Measurements from ENCODE around the gene KLHDC4. TPM values are rescaled to one million over a fixed set of nuclear protein-coding genes. Genes with fewer than 3 reads are reported as not detected.

KLHDC4 gene
- total and polyA plus RNA-seq, 4 experiments from 2014 or later, result 16.3 to 90.0 (median 50.2) TPM

DNA sequence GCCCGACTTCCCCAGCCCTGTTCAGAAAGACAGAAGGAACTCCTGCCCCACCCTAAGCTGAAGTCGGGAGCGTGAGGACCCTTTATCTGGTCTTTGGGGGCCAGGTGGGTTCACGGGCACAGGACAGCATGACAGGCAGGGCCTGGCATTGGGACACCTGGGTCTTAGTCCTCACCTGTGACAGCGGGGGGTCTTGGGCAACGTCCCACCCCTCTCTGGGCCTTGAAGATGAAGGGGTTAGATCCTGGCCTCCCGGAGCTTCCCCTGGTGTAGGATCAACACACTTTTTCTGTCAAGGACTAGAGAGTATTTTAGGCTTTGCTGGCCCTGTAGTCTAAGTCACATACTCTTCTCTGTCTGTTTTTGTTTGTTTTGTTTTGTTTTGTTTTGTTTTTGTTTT lies 98.3 kb downstream of the KLHDC4 start:
- Histone ChIP-seq H3K27me3 (ENCODE audit: insufficient read depth, low read length) (no peaks in the 10 kb centered on the region), H3K9me3 (ENCODE audit: control insufficient read depth in 1 of 2, low read length in 2 of 2) (no peaks in the 10 kb centered on the region), H3K4me1 (ENCODE audit: insufficient read depth, low read length) (no peaks in the 10 kb centered on the region), H3K36me3 (ENCODE audit: insufficient read depth, low read length) (no peaks in the 10 kb centered on the region), H3K4me3 (ENCODE audit: low read length in 2 of 2) (no peak overlapping the region), H3K27ac (ENCODE audit: low read depth, low read length) (no peak overlapping the region)
- DNase-seq, result no peak
- no peaks in the 10 kb centered on the region for H3K9me3 Mint-ChIP-seq
- ChIA-PET POLR2A (ENCODE audit: partially characterized antibody) (interaction anchor here (0.5 kb wide), 1 partner anchor 98 kb away, joined by 3 read pairs; the partner anchor contains the start of gene KLHDC4), CTCF (ENCODE audit: partially characterized antibody) (no interaction called here)
- no peaks in the 10 kb centered on the region for H3K36me3 Mint-ChIP-seq
- H3K27ac Mint-ChIP-seq, result no peak overlapping the region
- no peak overlapping the region for H3K4me3 Mint-ChIP-seq
- no peaks in the 10 kb centered on the region for H3K27me3 Mint-ChIP-seq
- intact Hi-C loops (cut with micrococcal nuclease), result no loop called here
- no peaks in the 10 kb centered on the region for H3K4me1 Mint-ChIP-seq

GRCh38 chr16:87666919-87667318 lies 98.9 kb downstream of the KLHDC4 start:
- CTCF ChIA-PET (ENCODE audit: partially characterized antibody), result no interaction called here
- POLR2A ChIA-PET (ENCODE audit: partially characterized antibody), result interaction anchor here (0.5 kb wide), 1 partner anchor 99 kb away, joined by 3 read pairs; the partner anchor contains the start of gene KLHDC4
- no peak overlapping the region for H3K27ac Mint-ChIP-seq

GRCh38 chr16:87665193-87665592 lies 100.6 kb downstream of the KLHDC4 start:
- peaks cover 0 to 2% (median 0%) of the 10 kb centered on the region in 4 donors for H3K4me1 Mint-ChIP-seq

More at GRCh38 chr16:87666919-87667318, 98.9 kb downstream of the KLHDC4 start:
- no peaks in the 10 kb centered on the region for H3K9me3 ChIP-seq (ENCODE audit: control insufficient read depth in 1 of 2, low read length in 2 of 2)
- no peaks in the 10 kb centered on the region for H3K36me3 Mint-ChIP-seq
- H3K27me3 ChIP-seq (ENCODE audit: insufficient read depth, low read length), result no peaks in the 10 kb centered on the region
- H3K36me3 ChIP-seq (ENCODE audit: insufficient read depth, low read length), result no peaks in the 10 kb centered on the region
- H3K4me1 ChIP-seq (ENCODE audit: insufficient read depth, low read length), result no peaks in the 10 kb centered on the region
- no peak overlapping the region for H3K4me3 Mint-ChIP-seq
- H3K27me3 Mint-ChIP-seq, result no peaks in the 10 kb centered on the region
- H3K4me1 Mint-ChIP-seq, result no peaks in the 10 kb centered on the region
- H3K4me3 ChIP-seq (ENCODE audit: low read length in 2 of 2), result no peak overlapping the region
- intact Hi-C loops (cut with micrococcal nuclease), result no loop called here
- no peak overlapping the region for H3K27ac ChIP-seq (ENCODE audit: low read depth, low read length)
- no peak for DNase-seq
- H3K9me3 Mint-ChIP-seq, result no peaks in the 10 kb centered on the region

DNA sequence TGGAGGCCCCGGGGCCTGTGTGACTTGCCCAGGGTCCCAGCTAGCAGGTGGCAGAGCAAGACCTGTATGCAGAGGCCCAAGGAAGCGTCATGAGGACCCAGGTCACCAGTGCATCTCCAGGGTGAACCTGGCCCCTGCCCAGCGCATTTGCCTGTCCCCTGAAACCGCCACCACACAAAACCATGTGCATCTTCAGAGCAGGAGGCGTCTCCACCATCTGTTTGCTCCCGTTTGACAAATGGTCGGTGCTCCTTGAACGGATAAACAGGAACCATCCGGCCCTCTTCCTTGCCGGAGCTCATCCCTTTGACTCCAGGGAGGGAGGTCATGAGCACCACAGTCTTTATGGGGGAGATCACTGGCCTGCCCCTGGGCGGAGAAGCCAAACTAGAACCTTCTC lies 101.0 kb downstream of the KLHDC4 start:
- no peak for DNase-seq
- Histone ChIP-seq H3K4me3 (ENCODE audit: low read length in 2 of 2) (no peak overlapping the region), H3K36me3 (ENCODE audit: insufficient read depth, low read length) (no peaks in the 10 kb centered on the region), H3K27me3 (ENCODE audit: insufficient read depth, low read length) (no peaks in the 10 kb centered on the region), H3K4me1 (ENCODE audit: insufficient read depth, low read length) (no peaks in the 10 kb centered on the region), H3K9me3 (ENCODE audit: control insufficient read depth in 1 of 2, low read length in 2 of 2) (no peaks in the 10 kb centered on the region), H3K27ac (ENCODE audit: low read depth, low read length) (no peak overlapping the region)
- ChIA-PET CTCF (ENCODE audit: partially characterized antibody) (no interaction called here), POLR2A (ENCODE audit: partially characterized antibody) (no interaction called here)
- H3K9me3 Mint-ChIP-seq, result no peaks in the 10 kb centered on the region
- H3K36me3 Mint-ChIP-seq, result no peaks in the 10 kb centered on the region
- intact Hi-C loops (cut with micrococcal nuclease), result no loop called here
- H3K4me3 Mint-ChIP-seq, result no peak overlapping the region
- no peak overlapping the region for H3K27ac Mint-ChIP-seq
- peaks cover 4 to 10% of the 10 kb centered on the region in 2 donors for H3K27me3 Mint-ChIP-seq
- H3K4me1 Mint-ChIP-seq, result peaks cover 0 to 2% (median 0%) of the 10 kb centered on the region in 4 donors

More at GRCh38 chr16:87665193-87665592, 100.6 kb downstream of the KLHDC4 start:
- Histone ChIP-seq H3K27me3 (ENCODE audit: insufficient read depth, low read length) (no peaks in the 10 kb centered on the region), H3K4me1 (ENCODE audit: insufficient read depth, low read length) (no peaks in the 10 kb centered on the region), H3K27ac (ENCODE audit: low read depth, low read length) (no peak overlapping the region), H3K4me3 (ENCODE audit: low read length in 2 of 2) (no peak overlapping the region), H3K36me3 (ENCODE audit: insufficient read depth, low read length) (no peaks in the 10 kb centered on the region), H3K9me3 (ENCODE audit: control insufficient read depth in 1 of 2, low read length in 2 of 2) (no peaks in the 10 kb centered on the region)
- H3K36me3 Mint-ChIP-seq, result no peaks in the 10 kb centered on the region
- no peak overlapping the region for H3K27ac Mint-ChIP-seq
- no peak for DNase-seq
- ChIA-PET CTCF (ENCODE audit: partially characterized antibody) (no interaction called here), POLR2A (ENCODE audit: partially characterized antibody) (no interaction called here)
- H3K4me3 Mint-ChIP-seq, result no peak overlapping the region
- intact Hi-C loops (cut with micrococcal nuclease), result no loop called here
- peaks cover 4 to 10% of the 10 kb centered on the region in 2 donors for H3K27me3 Mint-ChIP-seq
- H3K9me3 Mint-ChIP-seq, result no peaks in the 10 kb centered on the region

DNA sequence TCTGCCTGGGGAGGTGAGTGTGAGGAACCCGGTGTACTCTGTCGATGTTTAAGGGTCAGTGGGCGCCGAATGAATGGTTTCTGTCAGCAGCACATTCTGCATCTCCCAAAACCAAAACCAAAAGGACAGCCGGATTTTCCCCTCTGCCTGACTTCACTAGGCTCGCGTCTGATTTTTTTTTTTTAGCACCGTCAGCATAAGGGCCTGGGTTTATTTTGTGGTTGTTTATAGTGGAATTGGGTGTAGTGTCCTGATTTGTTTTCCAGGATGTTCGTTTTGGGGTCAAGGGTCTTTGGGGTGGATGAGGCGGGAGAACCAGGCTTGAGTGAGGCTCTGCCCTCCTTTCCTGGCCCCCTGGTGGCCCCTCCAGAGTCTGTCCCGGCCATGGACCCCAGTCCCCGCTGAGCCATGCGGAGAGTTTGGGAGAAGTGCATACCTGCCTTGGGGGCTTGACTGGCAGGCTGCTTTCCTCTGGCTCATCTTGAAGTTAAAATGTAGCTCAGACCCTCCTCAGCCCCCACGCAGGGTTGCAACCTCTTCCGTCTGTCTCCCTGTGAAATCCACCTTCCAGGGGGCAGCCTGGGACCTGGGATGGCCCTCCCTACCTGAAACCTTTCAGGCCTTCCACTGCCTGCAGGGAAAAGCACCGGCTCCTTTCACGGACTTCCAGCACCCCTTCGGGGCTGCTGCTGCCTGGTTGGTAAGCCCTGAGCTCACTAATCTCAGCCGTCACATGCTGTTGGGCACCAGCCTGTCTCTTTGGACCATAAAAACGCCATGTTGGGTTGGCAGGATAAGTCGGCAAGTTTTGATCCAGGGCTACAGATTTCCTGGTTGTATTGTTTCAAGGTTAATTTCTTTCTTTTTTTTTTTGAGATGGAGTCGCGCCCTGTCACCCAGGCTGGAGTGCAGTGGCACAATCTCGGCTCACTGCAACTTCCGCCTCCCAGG lies 103.3 kb downstream of the KLHDC4 start:
- H3K9me3 Mint-ChIP-seq, result peaks cover 0 to 7% (median 0%) of the 10 kb centered on the region in 8 donors
- ChIA-PET CTCF (ENCODE audit: partially characterized antibody) (no interaction called here), POLR2A (ENCODE audit: partially characterized antibody) (no interaction called here)
- Histone ChIP-seq H3K4me3 (ENCODE audit: low read length in 2 of 2) (no peak overlapping the region), H3K9me3 (ENCODE audit: control insufficient read depth in 1 of 2, low read length in 2 of 2) (no peaks in the 10 kb centered on the region), H3K27ac (ENCODE audit: low read depth, low read length) (no peak overlapping the region), H3K4me1 (ENCODE audit: insufficient read depth, low read length) (no peaks in the 10 kb centered on the region), H3K27me3 (ENCODE audit: insufficient read depth, low read length) (no peaks in the 10 kb centered on the region), H3K36me3 (ENCODE audit: insufficient read depth, low read length) (no peaks in the 10 kb centered on the region)
- intact Hi-C loops (cut with micrococcal nuclease), result no loop called here
- no peak overlapping the region for H3K27ac Mint-ChIP-seq
- no peak overlapping the region for H3K4me3 Mint-ChIP-seq
- no peaks in the 10 kb centered on the region for H3K36me3 Mint-ChIP-seq
- H3K4me1 Mint-ChIP-seq, result peaks cover 0 to 2% (median 0%) of the 10 kb centered on the region in 4 donors
- H3K27me3 Mint-ChIP-seq, result peaks cover 4 to 10% of the 10 kb centered on the region in 2 donors
- no peak for DNase-seq

GRCh38 chr16:87661561-87661960 lies 104.2 kb downstream of the KLHDC4 start:
- DNase-seq, result peak in 1 of 5 donors; percentile 9
- Histone ChIP-seq H3K27me3 (ENCODE audit: insufficient read depth, low read length) (no peaks in the 10 kb centered on the region), H3K9me3 (ENCODE audit: control insufficient read depth in 1 of 2, low read length in 2 of 2) (no peaks in the 10 kb centered on the region), H3K27ac (ENCODE audit: low read depth, low read length) (no peak overlapping the region), H3K4me1 (ENCODE audit: insufficient read depth, low read length) (no peaks in the 10 kb centered on the region), H3K36me3 (ENCODE audit: insufficient read depth, low read length) (no peaks in the 10 kb centered on the region), H3K4me3 (ENCODE audit: low read length in 2 of 2) (no peak overlapping the region)
- Mint-ChIP-seq H3K4me3 (no peak overlapping the region), H3K27me3 (peaks cover 4 to 10% of the 10 kb centered on the region in 2 donors), H3K4me1 (peaks cover 0 to 2% (median 0%) of the 10 kb centered on the region in 4 donors), H3K36me3 (peaks cover 0 to 2% of the 10 kb centered on the region in 2 donors), H3K9me3 (peaks cover 0 to 7% (median 0%) of the 10 kb centered on the region in 8 donors), H3K27ac (no peak overlapping the region)
- intact Hi-C loops (cut with micrococcal nuclease), result no loop called here
- ChIA-PET CTCF (ENCODE audit: partially characterized antibody) (no interaction called here), POLR2A (ENCODE audit: partially characterized antibody) (no interaction called here)

DNA sequence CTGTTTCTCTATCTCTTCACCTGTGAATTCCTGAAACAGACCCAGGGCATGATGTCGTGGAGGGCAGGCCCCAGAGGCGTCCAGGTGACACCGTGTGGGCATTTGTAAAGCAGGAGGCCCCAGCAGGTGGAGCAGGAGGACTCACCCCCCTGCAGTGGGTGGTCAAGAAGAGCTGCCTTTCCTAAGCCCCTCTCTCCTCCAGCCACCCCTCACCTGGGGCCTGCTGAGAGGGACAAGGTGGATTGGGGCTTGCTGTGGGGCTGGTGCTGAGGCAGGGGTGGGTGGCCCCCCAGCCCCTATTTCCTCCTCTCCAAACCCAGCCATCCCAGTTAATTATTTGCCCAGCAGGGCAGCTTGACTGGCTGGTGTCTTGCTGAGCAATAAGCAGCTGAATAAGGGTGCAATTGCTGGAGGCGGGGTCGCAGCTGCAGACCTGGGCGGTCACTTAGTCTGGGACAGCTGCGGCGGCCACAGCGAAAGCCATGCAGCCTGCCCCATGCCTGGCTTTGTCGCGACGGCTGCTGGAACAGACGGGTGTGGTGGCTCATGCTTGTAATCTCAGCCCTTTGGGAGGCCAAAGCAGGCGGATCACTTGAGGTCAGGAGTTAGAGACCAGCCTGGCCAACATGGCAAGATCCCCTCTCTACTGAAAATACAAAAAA lies 107.1 kb downstream of the KLHDC4 start:
- ChIA-PET CTCF (ENCODE audit: partially characterized antibody) (no interaction called here), POLR2A (ENCODE audit: partially characterized antibody) (no interaction called here)
- Mint-ChIP-seq H3K4me1 (peaks cover 0 to 2% (median 0%) of the 10 kb centered on the region in 4 donors), H3K36me3 (peaks cover 0 to 2% of the 10 kb centered on the region in 2 donors), H3K9me3 (peaks cover 0 to 7% (median 0%) of the 10 kb centered on the region in 8 donors), H3K27me3 (peaks cover 4 to 10% of the 10 kb centered on the region in 2 donors), H3K27ac (no peak overlapping the region), H3K4me3 (no peak overlapping the region)
- Histone ChIP-seq H3K4me1 (ENCODE audit: insufficient read depth, low read length) (no peaks in the 10 kb centered on the region), H3K27me3 (ENCODE audit: insufficient read depth, low read length) (no peaks in the 10 kb centered on the region), H3K36me3 (ENCODE audit: insufficient read depth, low read length) (no peaks in the 10 kb centered on the region), H3K4me3 (ENCODE audit: low read length in 2 of 2) (no peak overlapping the region), H3K9me3 (ENCODE audit: control insufficient read depth in 1 of 2, low read length in 2 of 2) (no peaks in the 10 kb centered on the region), H3K27ac (ENCODE audit: low read depth, low read length) (no peak overlapping the region)
- intact Hi-C loops (cut with micrococcal nuclease), result no loop called here
- no peak for DNase-seq

Measured in CD4-positive, alpha-beta memory T cell (primary cell).